A673 (cell line): Measurements from ENCODE around the gene POLE3.

Experiments used
- EZH2 ChIP-seq: fragments of 200-600 bp; sonication (generic); IDR thresholded peaks from 2 replicates; pipeline ENCODE4 v1.6.1; 2017; ENCODE audit warnings: borderline replicate concordance, low read depth, mild to moderate bottlenecking, mixed read lengths, antibody characterized with exemption, low read length; ENCODE audit not compliant: poor library complexity, severe bottlenecking
- TF ChIP-seq, protein P1 (sequence below): fragments of 300-800, 200-600 bp; sonication (generic); conservative IDR thresholded peaks from 2 replicates; pipeline ENCODE4 v1.5.1; 2017; ENCODE audit warnings: low read depth, mild to moderate bottlenecking, antibody characterized with exemption, low read length, moderate library complexity, mixed read lengths

DNA sequence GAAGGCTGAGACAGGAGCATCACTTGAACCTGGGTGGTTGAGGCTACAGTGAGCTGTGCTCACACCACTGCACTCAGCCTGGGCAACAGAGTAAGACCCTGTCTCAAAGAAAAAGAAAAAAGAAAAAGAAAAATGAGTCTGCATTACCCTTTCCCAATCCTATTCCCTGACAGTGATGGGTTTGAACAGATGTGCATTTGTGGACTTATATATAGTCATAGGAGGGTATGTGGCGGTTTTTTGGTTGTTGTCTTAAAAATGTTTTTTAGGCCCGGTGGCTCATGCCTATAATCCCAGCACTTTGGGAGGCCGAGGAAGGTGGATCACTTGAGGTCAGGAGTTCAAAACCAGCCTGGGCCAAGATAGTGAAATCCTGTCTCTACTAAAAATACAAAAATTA lies 47.1 kb downstream of the POLE3 start:
- TF ChIP-seq, protein P1, sequence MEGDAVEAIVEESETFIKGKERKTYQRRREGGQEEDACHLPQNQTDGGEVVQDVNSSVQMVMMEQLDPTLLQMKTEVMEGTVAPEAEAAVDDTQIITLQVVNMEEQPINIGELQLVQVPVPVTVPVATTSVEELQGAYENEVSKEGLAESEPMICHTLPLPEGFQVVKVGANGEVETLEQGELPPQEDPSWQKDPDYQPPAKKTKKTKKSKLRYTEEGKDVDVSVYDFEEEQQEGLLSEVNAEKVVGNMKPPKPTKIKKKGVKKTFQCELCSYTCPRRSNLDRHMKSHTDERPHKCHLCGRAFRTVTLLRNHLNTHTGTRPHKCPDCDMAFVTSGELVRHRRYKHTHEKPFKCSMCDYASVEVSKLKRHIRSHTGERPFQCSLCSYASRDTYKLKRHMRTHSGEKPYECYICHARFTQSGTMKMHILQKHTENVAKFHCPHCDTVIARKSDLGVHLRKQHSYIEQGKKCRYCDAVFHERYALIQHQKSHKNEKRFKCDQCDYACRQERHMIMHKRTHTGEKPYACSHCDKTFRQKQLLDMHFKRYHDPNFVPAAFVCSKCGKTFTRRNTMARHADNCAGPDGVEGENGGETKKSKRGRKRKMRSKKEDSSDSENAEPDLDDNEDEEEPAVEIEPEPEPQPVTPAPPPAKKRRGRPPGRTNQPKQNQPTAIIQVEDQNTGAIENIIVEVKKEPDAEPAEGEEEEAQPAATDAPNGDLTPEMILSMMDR: no peak
- no peak for TF ChIP-seq EZH2
